K562 (cell line): ENCODE measurements around the gene LETM1. TPM values are rescaled to one million over a fixed set of nuclear protein-coding genes. Genes with fewer than 3 reads are reported as not detected.

Experiments used
- ATAC-seq: fragments of 200-7000 bp; cut with Tn5 transposase; 3 replicates; pipeline ENCODE4 v1.9.1; 2020; ENCODE audit warnings: moderate library complexity
- BruUV-seq: library from RNA; stranded (reverse); fragments of 400-500 nt; replicated peaks from 2 replicates; lab custom pipeline; 2021; lab: Mats Ljungman, UMichigan
- CTCF ChIA-PET: fragments of 300-600 bp; formaldehyde crosslinking; extraction: SDS; loops from one replicate; lab custom pipeline; 2021; ENCODE audit warnings: low intra/inter-chr PET ratio; lab: Yijun Ruan, JAX
- POLR2A ChIA-PET: fragments of 300-600, 350-650 bp; sonication (Branson Sonifier 250); formaldehyde crosslinking; extraction: SDS; loops from one replicate; lab custom pipeline; 2021; ENCODE audit warnings: antibody characterized with exemption, inconsistent platforms; lab: Yijun Ruan, JAX
- DNase-seq, 4 experiments: peaks; one replicate each; pipeline versions ENCODE4 v3.0.0 to v3.0.0-alpha.2; 2011 to 2018; ENCODE audit warnings: low spot score in 3 of 4, mixed read lengths in 3 of 4; ENCODE audit errors: extremely low read depth in 1 of 4
- FAIRE-seq: peaks from 2 replicates; lab custom pipeline; 2011; peaks lifted over from hg19 to GRCh38; lab: Jason Lieb, UNC
- H2AFZ ChIP-seq: 2 replicates; pipeline ENCODE4 v1.6.0; 2011; ENCODE audit warnings: low read depth, low read length, control low read depth, inconsistent platforms
- H3K27ac ChIP-seq: fragments of 200-600 bp; 3 replicates; pipeline ENCODE4 v1.8.0; 2011; ENCODE audit warnings: low read depth, mild to moderate bottlenecking, control low read depth, inconsistent platforms, low read length, moderate library complexity, mixed read lengths; ENCODE audit errors: extremely low read depth
- H3K27me3 ChIP-seq, 2 experiments: fragments of 300-600 bp in 1 of 2; 2 replicates in 1 of 2; 3 replicates in 1 of 2; pipeline versions ENCODE4 v1.6.0 to v1.8.0; 2011; ENCODE audit warnings: inconsistent platforms in 2 of 2, low read length in 2 of 2, mild to moderate bottlenecking in 1 of 2, mixed read lengths in 1 of 2, moderate library complexity in 1 of 2; ENCODE audit not compliant: control insufficient read depth in 2 of 2, insufficient read depth in 2 of 2
- H3K36me3 ChIP-seq: fragments of 300-600 bp; 3 replicates; pipeline ENCODE4 v1.8.0; 2011; ENCODE audit warnings: mild to moderate bottlenecking, low read length, inconsistent platforms; ENCODE audit not compliant: control insufficient read depth, insufficient read depth
- H3K4me1 ChIP-seq, 2 experiments: fragments of 200-600 bp in 1 of 2; replicated peaks in 1 of 2; 2 replicates in 1 of 2; 3 replicates in 1 of 2; pipeline versions ENCODE4 v1.5.1 to v1.8.0; 2011; ENCODE audit warnings: inconsistent platforms in 2 of 2, low read length in 2 of 2, mild to moderate bottlenecking in 1 of 2, mixed read lengths in 1 of 2, moderate library complexity in 1 of 2; ENCODE audit not compliant: control insufficient read depth in 2 of 2, insufficient read depth in 2 of 2
- H3K4me2 ChIP-seq: 2 replicates; pipeline ENCODE4 v1.6.1; 2011; ENCODE audit warnings: low read length, control low read depth, inconsistent platforms, mixed read lengths; ENCODE audit not compliant: insufficient read depth
- H3K4me3 ChIP-seq: fragments of 200-600 bp; sonication (generic), shearing (Covaris generic); 2 replicates; pipeline ENCODE4 v1.5.1; 2016; ENCODE audit warnings: control low read depth, inconsistent platforms
- H3K79me2 ChIP-seq: fragments of 200-600 bp; 3 replicates; pipeline ENCODE4 v1.8.0; 2011; ENCODE audit warnings: low read length, inconsistent platforms; ENCODE audit not compliant: control insufficient read depth, insufficient read depth
- H3K9ac ChIP-seq, 2 experiments: 2 replicates each; pipeline versions ENCODE4 v1.6.0 to v1.6.1; 2011; ENCODE audit warnings: low read depth in 2 of 2, low read length in 2 of 2, control low read depth in 1 of 2, inconsistent platforms in 1 of 2, mild to moderate bottlenecking in 1 of 2, mixed read lengths in 1 of 2; ENCODE audit not compliant: insufficient read depth in 1 of 2
- H3K9me1 ChIP-seq: one replicate; pipeline ENCODE4 v1.6.0; 2011; ENCODE audit warnings: inconsistent platforms, mild to moderate bottlenecking, low read length, moderate library complexity; ENCODE audit not compliant: control insufficient read depth, insufficient read depth
- H3K9me3 ChIP-seq: replicated peaks from 2 replicates; pipeline ENCODE4 v1.5.1; 2011; ENCODE audit warnings: low read depth, low read length, inconsistent platforms; ENCODE audit not compliant: control insufficient read depth, insufficient read depth
- H4K20me1 ChIP-seq: replicated peaks from 2 replicates; pipeline ENCODE4 v1.6.1; 2011; ENCODE audit warnings: low read length, inconsistent platforms, mixed read lengths; ENCODE audit not compliant: control insufficient read depth, insufficient read depth
- BHLHE40 ChIP-seq: IDR thresholded peaks from 2 replicates; pipeline ENCODE4 v1.6.1; 2011; ENCODE audit warnings: low read length, improper control_type of control experiment
- FIP1L1 ChIP-seq: fragments of 200-400 bp; formaldehyde crosslinking; IDR thresholded peaks from 2 replicates; pipeline ENCODE4 v1.6.1; 2018; ENCODE audit warnings: mild to moderate bottlenecking, low read depth, low read length; ENCODE audit not compliant: poor library complexity, severe bottlenecking
- ILK ChIP-seq: fragments of 450-650 bp; IDR thresholded peaks from 2 replicates; pipeline ENCODE4 v1.6.1; 2016; ENCODE audit warnings: missing genetic modification characterization, low read depth, mild to moderate bottlenecking, missing compliant biosample characterization, moderate library complexity, borderline replicate concordance
- NCOA6 ChIP-seq: fragments of 450-650 bp; IDR thresholded peaks from 2 replicates; pipeline ENCODE4 v1.6.1; 2017; ENCODE audit warnings: mild to moderate bottlenecking
- POLR2A ChIP-seq: fragments of 450-650 bp; conservative IDR thresholded peaks from 2 replicates; pipeline ENCODE4 v1.6.1; 2016
- POLR2G ChIP-seq: fragments of 200-400 bp; formaldehyde crosslinking; IDR thresholded peaks from 2 replicates; pipeline ENCODE4 v1.6.1; 2017; ENCODE audit warnings: low read depth, mild to moderate bottlenecking, antibody characterized with exemption, low read length, moderate library complexity
- SAFB ChIP-seq: fragments of 200-400 bp; formaldehyde crosslinking; IDR thresholded peaks from 2 replicates; pipeline ENCODE4 v1.6.1; 2017; ENCODE audit warnings: low read depth, low read length, borderline replicate concordance
- STAG1 ChIP-seq: sonication (generic); formaldehyde crosslinking; IDR thresholded peaks from 2 replicates; pipeline ENCODE4 v1.5.0; 2020; ENCODE audit warnings: missing genetic modification reagents, borderline replicate concordance
- SUPT5H ChIP-seq: fragments of 450-650 bp; IDR thresholded peaks from 2 replicates; pipeline ENCODE4 v1.6.1; 2016
- ZNF282 ChIP-seq: sonication (generic); formaldehyde crosslinking; IDR thresholded peaks from 2 replicates; pipeline ENCODE4 v1.8.1; 2023; ENCODE audit warnings: missing genetic modification reagents
- ZNF311 ChIP-seq: fragments of 250-450 bp; sonication (Bioruptor Pico); IDR thresholded peaks from 2 replicates; pipeline ENCODE4 v1.4.0; 2020; ENCODE audit warnings: mild to moderate bottlenecking, moderate library complexity
- WGBS: fragments of 100-300 bp; shearing (Covaris generic); methylation state at CpG from one replicate; pipeline ENCODE4 v1.1.6; 2016; ENCODE audit warnings: low coverage, mixed read lengths; ENCODE audit not compliant: insufficient coverage; ENCODE audit errors: missing lambda C conversion rate; 5-methylcytosine and 5-hydroxymethylcytosine counted together
- in situ Hi-C: fragments of 300-500 bp; cut with MboI; formaldehyde crosslinking; loops from 4 replicates; pipeline ENCODE4 v1.15.0; 2018; ENCODE audit warnings: inconsistent platforms, mixed read lengths
- intact Hi-C: fragments of 100-400 bp; cut with micrococcal nuclease; formaldehyde crosslinking; loops from 2 replicates; pipeline ENCODE4 v1.14.2; 2022
- polyA plus RNA-seq, 8 experiments: library from polyadenylated mRNA; depleted of rRNA in 4 of 8; stranded (reverse) in 5 of 8; unstranded in 3 of 8; fragments of >200 nt; fragmentation: Nextera tagmentation in 2 of 8; fragmentation: Illumina TruSeq in 1 of 8; extraction: Ambion mirVana in 2 of 8; extraction: Trizol in 1 of 8; gene quantifications; 2 replicates each; pipeline versions ENCODE4 v1.2.1 to v1.2.3, GENCODE V29; 2011 to 2014; ENCODE audit warnings: inconsistent platforms in 1 of 8, missing spikeins in 1 of 8
- total RNA-seq, 7 experiments: library from RNA; depleted of rRNA in 6 of 7; stranded (reverse); fragments of >200 nt in 6 of 7; fragmentation: Illumina TruSeq in 2 of 7; extraction: Trizol in 2 of 7; gene quantifications; 2 replicates each; pipeline versions ENCODE4 v1.2.1 to v1.2.3, GENCODE V29; 2011 to 2021; ENCODE audit warnings: low replicate concordance in 1 of 7
- TF ChIP-seq, protein P1 (sequence below): IDR thresholded peaks from 3 replicates; pipeline ENCODE4 v1.6.1; 2011; ENCODE audit warnings: borderline replicate concordance, mild to moderate bottlenecking; ENCODE audit not compliant: insufficient read length, insufficient read depth
- TF ChIP-seq, protein P2 (sequence below): sonication (generic); formaldehyde crosslinking; IDR thresholded peaks from 2 replicates; pipeline ENCODE4 v1.8.1; 2023; ENCODE audit warnings: mild to moderate bottlenecking, missing genetic modification reagents
- TF ChIP-seq, protein P3 (sequence below): sonication (generic); formaldehyde crosslinking; IDR thresholded peaks from 2 replicates; pipeline ENCODE4 v1.8.0; 2023; ENCODE audit warnings: mild to moderate bottlenecking, missing genetic modification reagents

LETM1 gene
- total and polyA plus RNA-seq, 9 of the 15 experiments (the other 6 are each of a cell fraction or from before 2014, with no cell fraction given): 3.9 to 109 (median 35.0) TPM

DNA sequence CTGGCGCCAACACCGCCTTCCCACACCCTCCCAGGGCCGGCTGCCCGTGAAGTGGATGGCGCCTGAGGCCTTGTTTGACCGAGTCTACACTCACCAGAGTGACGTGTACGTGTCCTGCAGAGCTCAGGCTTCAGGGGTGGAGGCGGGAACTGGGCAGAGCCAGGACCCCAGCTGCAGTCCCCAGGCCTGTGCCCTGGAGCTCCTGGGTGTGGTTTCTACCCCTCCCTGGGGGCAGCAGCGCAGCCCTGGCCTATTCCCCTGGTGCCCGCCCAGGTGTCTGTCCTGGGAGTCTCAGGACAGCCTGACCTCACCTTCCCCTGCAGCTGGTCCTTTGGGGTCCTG lies 49.8 kb downstream of the LETM1 start (continued):
- peak; percentile 43; the same call in 1 of the 2 replicates for TF ChIP-seq POLR2G
- no peak for TF ChIP-seq NCOA6

DNA sequence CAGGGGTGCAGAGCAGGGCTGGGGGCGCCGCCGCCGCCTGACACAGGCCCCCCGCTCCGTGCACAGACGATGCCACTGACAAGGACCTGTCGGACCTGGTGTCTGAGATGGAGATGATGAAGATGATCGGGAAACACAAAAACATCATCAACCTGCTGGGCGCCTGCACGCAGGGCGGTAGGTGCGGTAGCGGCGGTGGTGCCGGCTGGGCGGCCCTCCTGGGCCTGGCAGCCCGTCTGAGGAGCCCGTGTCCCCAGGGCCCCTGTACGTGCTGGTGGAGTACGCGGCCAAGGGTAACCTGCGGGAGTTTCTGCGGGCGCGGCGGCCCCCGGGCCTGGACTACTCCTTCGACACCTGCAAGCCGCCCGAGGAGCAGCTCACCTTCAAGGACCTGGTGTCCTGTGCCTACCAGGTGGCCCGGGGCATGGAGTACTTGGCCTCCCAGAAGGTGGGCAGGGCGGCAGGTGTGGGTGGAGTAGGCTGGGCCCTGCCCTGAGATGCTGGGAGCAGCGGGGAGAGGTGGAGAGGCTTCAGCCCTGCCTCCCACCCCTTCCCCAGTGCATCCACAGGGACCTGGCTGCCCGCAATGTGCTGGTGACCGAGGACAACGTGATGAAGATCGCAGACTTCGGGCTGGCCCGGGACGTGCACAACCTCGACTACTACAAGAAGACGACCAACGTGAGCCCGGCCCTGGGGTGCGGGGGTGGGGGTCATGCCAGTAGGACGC lies 50.3 kb downstream of the LETM1 start:
- Histone ChIP-seq H3K36me3 (peaks cover 71% of the 10 kb centered on the region; the same call in 2 of the 3 replicates), H3K27ac (no peak overlapping the region), H3K4me2 (no peak overlapping the region), H3K9ac (no peak overlapping the region), H3K9me1 (peaks cover 3% of the 10 kb centered on the region), H3K79me2 (no peaks in the 10 kb centered on the region), H4K20me1 (no peaks in the 10 kb centered on the region; the same call in 1 of the 2 replicates), H2AFZ (no peak overlapping the region), H3K9me3 (no peaks in the 10 kb centered on the region), H3K27me3 (no peaks in the 10 kb centered on the region), H3K4me1 (peaks cover 0 to 69% of the 10 kb centered on the region in 2 experiments; a peak in 2 of 5 replicates), H3K4me3 (no peak overlapping the region)
- CTCF ChIA-PET: no interaction called here
- ATAC-seq (no peak), FAIRE-seq (no peak), DNase-seq (peak in 1 of 4 experiments; percentile 13)
- POLR2A ChIA-PET: interaction anchor here (1.0 kb wide), 2 partner anchors 54 to 85 kb away, joined by 3 read pairs; partner anchors contain the start of genes TACC3 and TMEM129
- intact Hi-C loops (no loop called here), in situ Hi-C loops (no loop called here)
- WGBS: 94% methylated on average over 38 of the region's 47 CpGs
- TSS peak; percentile 29 for BruUV-seq
- TF ChIP-seq, protein P1, sequence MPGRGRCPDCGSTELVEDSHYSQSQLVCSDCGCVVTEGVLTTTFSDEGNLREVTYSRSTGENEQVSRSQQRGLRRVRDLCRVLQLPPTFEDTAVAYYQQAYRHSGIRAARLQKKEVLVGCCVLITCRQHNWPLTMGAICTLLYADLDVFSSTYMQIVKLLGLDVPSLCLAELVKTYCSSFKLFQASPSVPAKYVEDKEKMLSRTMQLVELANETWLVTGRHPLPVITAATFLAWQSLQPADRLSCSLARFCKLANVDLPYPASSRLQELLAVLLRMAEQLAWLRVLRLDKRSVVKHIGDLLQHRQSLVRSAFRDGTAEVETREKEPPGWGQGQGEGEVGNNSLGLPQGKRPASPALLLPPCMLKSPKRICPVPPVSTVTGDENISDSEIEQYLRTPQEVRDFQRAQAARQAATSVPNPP: no peak
- no peak for TF ChIP-seq ILK (tag)
- no peak for TF ChIP-seq BHLHE40
- TF ChIP-seq SUPT5H: peak; percentile 41; the same call in 1 of the 2 replicates
- TF ChIP-seq SAFB: no peak
- peak; percentile 7 for TF ChIP-seq FIP1L1
- no peak for TF ChIP-seq ZNF282 (CRISPR knock-in tag)
- TF ChIP-seq, protein P2, sequence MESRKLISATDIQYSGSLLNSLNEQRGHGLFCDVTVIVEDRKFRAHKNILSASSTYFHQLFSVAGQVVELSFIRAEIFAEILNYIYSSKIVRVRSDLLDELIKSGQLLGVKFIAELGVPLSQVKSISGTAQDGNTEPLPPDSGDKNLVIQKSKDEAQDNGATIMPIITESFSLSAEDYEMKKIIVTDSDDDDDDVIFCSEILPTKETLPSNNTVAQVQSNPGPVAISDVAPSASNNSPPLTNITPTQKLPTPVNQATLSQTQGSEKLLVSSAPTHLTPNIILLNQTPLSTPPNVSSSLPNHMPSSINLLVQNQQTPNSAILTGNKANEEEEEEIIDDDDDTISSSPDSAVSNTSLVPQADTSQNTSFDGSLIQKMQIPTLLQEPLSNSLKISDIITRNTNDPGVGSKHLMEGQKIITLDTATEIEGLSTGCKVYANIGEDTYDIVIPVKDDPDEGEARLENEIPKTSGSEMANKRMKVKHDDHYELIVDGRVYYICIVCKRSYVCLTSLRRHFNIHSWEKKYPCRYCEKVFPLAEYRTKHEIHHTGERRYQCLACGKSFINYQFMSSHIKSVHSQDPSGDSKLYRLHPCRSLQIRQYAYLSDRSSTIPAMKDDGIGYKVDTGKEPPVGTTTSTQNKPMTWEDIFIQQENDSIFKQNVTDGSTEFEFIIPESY (CRISPR knock-in tag): peak; percentile 19; the same call in 1 of the 2 replicates
- TF ChIP-seq ZNF311 (CRISPR knock-in tag): no peak
- TF ChIP-seq POLR2A: 0 out of 2 replicates have a peak, but pooled peaks have one; percentile 32
- TF ChIP-seq, protein P3, sequence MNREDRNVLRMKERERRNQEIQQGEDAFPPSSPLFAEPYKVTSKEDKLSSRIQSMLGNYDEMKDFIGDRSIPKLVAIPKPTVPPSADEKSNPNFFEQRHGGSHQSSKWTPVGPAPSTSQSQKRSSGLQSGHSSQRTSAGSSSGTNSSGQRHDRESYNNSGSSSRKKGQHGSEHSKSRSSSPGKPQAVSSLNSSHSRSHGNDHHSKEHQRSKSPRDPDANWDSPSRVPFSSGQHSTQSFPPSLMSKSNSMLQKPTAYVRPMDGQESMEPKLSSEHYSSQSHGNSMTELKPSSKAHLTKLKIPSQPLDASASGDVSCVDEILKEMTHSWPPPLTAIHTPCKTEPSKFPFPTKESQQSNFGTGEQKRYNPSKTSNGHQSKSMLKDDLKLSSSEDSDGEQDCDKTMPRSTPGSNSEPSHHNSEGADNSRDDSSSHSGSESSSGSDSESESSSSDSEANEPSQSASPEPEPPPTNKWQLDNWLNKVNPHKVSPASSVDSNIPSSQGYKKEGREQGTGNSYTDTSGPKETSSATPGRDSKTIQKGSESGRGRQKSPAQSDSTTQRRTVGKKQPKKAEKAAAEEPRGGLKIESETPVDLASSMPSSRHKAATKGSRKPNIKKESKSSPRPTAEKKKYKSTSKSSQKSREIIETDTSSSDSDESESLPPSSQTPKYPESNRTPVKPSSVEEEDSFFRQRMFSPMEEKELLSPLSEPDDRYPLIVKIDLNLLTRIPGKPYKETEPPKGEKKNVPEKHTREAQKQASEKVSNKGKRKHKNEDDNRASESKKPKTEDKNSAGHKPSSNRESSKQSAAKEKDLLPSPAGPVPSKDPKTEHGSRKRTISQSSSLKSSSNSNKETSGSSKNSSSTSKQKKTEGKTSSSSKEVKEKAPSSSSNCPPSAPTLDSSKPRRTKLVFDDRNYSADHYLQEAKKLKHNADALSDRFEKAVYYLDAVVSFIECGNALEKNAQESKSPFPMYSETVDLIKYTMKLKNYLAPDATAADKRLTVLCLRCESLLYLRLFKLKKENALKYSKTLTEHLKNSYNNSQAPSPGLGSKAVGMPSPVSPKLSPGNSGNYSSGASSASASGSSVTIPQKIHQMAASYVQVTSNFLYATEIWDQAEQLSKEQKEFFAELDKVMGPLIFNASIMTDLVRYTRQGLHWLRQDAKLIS: no peak
- 0 out of 2 replicates have a peak, but pooled peaks have one; percentile 18 for TF ChIP-seq STAG1 (CRISPR knock-in tag)
